ENCODE data around the gene ACCS. TPM values are rescaled to one million over a fixed set of nuclear protein-coding genes. Genes with fewer than 3 reads are reported as not detected.

The ACCS gene, protein sequence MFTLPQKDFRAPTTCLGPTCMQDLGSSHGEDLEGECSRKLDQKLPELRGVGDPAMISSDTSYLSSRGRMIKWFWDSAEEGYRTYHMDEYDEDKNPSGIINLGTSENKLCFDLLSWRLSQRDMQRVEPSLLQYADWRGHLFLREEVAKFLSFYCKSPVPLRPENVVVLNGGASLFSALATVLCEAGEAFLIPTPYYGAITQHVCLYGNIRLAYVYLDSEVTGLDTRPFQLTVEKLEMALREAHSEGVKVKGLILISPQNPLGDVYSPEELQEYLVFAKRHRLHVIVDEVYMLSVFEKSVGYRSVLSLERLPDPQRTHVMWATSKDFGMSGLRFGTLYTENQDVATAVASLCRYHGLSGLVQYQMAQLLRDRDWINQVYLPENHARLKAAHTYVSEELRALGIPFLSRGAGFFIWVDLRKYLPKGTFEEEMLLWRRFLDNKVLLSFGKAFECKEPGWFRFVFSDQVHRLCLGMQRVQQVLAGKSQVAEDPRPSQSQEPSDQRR
- 7.4 TPM for polyA plus RNA-seq (2013, experiment 1 of 2)
- 7.0 TPM for polyA plus RNA-seq (2013, experiment 2 of 2)

DNA sequence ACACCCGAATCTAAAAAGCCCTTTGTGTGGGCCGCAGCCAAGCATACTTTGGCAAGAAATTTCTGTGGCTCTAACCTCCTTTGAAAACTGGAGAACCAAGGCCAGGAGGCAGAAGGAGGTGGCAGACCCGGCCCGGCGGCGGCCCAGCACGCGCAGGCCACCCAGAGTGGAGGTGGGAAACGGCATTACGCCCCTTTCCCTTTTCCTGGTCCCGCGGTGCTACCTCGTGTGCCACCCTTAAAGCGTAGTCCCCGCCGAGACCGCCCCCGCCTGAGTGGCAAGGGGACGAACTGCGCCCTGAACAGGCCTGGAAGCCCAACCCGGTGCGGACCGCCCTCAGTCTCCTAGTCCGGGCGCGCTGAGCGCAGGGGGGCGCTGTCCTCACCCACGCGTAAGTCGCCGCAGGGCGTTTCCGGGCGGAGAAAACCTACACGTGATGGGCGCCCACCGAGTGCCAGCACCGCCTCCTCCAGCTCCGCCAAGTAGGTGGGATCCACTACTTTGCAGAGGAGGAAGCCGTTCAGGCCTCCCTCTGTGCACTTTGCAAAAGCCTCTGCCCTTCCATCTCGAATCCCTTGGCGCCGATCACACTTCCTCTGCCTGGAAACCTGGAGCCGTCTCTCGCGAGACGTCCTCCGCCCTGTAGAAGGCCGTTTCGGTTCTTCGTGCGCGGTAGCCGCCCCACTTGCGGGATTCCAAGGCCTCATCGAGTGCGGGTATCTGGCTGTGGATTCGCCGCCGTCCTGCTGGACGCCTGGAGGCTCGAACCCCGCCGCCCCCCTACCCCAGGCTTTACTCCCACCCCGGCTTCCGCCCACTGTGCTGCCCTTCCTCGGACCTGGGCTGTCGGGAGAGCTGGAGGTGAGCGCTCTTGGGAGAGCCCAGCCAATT, at the start of gene ACCS:
TSS of gene ACCS (plus strand) at position 430 of the 891 bp plus-strand sequence. CDS start 1,358 bp downstream, outside the sequence.
- H3K9ac ChIP-seq (ENCODE audit: low read length), result peak within 1 kb of the TSS; percentile 95
- peak within 1 kb of the TSS; percentile 75 for H2BK15ac ChIP-seq (ENCODE audit: low read depth, poor library complexity, severe bottlenecking)
- peak within 1 kb of the TSS; percentile 67 for H3K27ac ChIP-seq (ENCODE audit: low read length, poor library complexity, severe bottlenecking)
- peak; percentile 89 for DNase-seq
- H2AK5ac ChIP-seq (ENCODE audit: low read length, severe bottlenecking), result no peak within 1 kb of the TSS
- peak within 1 kb of the TSS; percentile 71 for H3K4me2 ChIP-seq (ENCODE audit: low read length, poor library complexity, severe bottlenecking)
- H4K8ac ChIP-seq (ENCODE audit: low read length), result peak within 1 kb of the TSS; percentile 100
- 6% methylated on average over 69 of the region's 70 CpGs for WGBS
- peak within 1 kb of the TSS in 1 of 2 experiments; percentile 55 for H3K14ac ChIP-seq (ENCODE audit: low read length in 2 of 2)
- peak within 1 kb of the TSS; percentile 85 to 95 for H3K18ac ChIP-seq (ENCODE audit: low read depth in 1 of 2, low read length in 2 of 2)
- H3K27me3 ChIP-seq (ENCODE audit: control insufficient read depth in 1 of 2, insufficient read depth in 1 of 2, low read length in 2 of 2), result no peaks in the 10 kb centered on the region
- no peak within 1 kb of the TSS for H2BK5ac ChIP-seq (ENCODE audit: low read depth, low read length, poor library complexity, severe bottlenecking)
- H4K91ac ChIP-seq (ENCODE audit: low read length), result peak within 1 kb of the TSS; percentile 93
- peak within 1 kb of the TSS; percentile 60 to 81 for H3K4me3 ChIP-seq (ENCODE audit: insufficient read depth in 1 of 2, low read depth in 1 of 2, low read length in 2 of 2)
- H3K4me1 ChIP-seq (ENCODE audit: control insufficient read depth, insufficient read depth, low read depth, low read length), result peaks cover 5% of the 10 kb centered on the region
- H2AFZ ChIP-seq (ENCODE audit: low read depth, low read length), result peak within 1 kb of the TSS; percentile 87
- H3K4ac ChIP-seq (ENCODE audit: low read depth in 1 of 2, low read length in 2 of 2), result peak within 1 kb of the TSS; percentile 55 to 92
- H3K79me1 ChIP-seq (replicated peaks; ENCODE audit: low read length, poor library complexity, severe bottlenecking), result peaks cover 2% of the 10 kb centered on the region
- H3K23ac ChIP-seq (ENCODE audit: low read length in 2 of 2), result peak within 1 kb of the TSS in 1 of 2 experiments; percentile 56
- peak within 1 kb of the TSS; percentile 52 for H2BK120ac ChIP-seq (ENCODE audit: low read depth, low read length)
- H3K36me3 ChIP-seq (ENCODE audit: control insufficient read depth in 1 of 2, insufficient read depth in 2 of 2, low read depth in 1 of 2, low read length in 2 of 2), result peaks cover under 1 to 31% of the 10 kb centered on the region in 2 experiments
- peak within 1 kb of the TSS in 1 of 2 experiments; percentile 83 for H2BK12ac ChIP-seq (ENCODE audit: low read length in 2 of 2)
- H3K9me3 ChIP-seq (ENCODE audit: control insufficient read depth, low read length), result no peaks in the 10 kb centered on the region

- Histone ChIP-seq H2BK15ac (ENCODE audit: low read depth, poor library complexity, severe bottlenecking) (no peak overlapping the region), H2BK5ac (ENCODE audit: low read depth, low read length, poor library complexity, severe bottlenecking) (no peak overlapping the region), H3K9ac (ENCODE audit: low read length) (peak overlapping the region; percentile 65), H3K4me3 (ENCODE audit: insufficient read depth in 1 of 2, low read depth in 1 of 2, low read length in 2 of 2) (peak overlapping the region in 1 of 2 experiments; percentile 54), H2BK12ac (ENCODE audit: low read length in 2 of 2) (peak overlapping the region; percentile 89 to 90), H2AK5ac (ENCODE audit: low read length, severe bottlenecking) (no peak overlapping the region), H3K36me3 (ENCODE audit: control insufficient read depth in 1 of 2, insufficient read depth in 2 of 2, low read depth in 1 of 2, low read length in 2 of 2) (no peaks in the 10 kb centered on the region), H3K79me1 (replicated peaks; ENCODE audit: low read length, poor library complexity, severe bottlenecking) (no peaks in the 10 kb centered on the region), H4K8ac (ENCODE audit: low read length) (peak overlapping the region; percentile 59), H3K18ac (ENCODE audit: low read depth in 1 of 2, low read length in 2 of 2) (peak overlapping the region; percentile 67 to 77), H3K4me2 (ENCODE audit: low read length, poor library complexity, severe bottlenecking) (peak overlapping the region; percentile 33), H3K4me1 (ENCODE audit: control insufficient read depth, insufficient read depth, low read depth, low read length) (peaks cover 5% of the 10 kb centered on the region), H3K27me3 (ENCODE audit: control insufficient read depth in 1 of 2, insufficient read depth in 1 of 2, low read length in 2 of 2) (peaks cover 0 to 16% of the 10 kb centered on the region in 2 experiments), H3K4ac (ENCODE audit: low read depth in 1 of 2, low read length in 2 of 2) (peak overlapping the region; percentile 57 to 70), H3K14ac (ENCODE audit: low read length in 2 of 2) (no peak overlapping the region), H2AFZ (ENCODE audit: low read depth, low read length) (no peak overlapping the region), H4K91ac (ENCODE audit: low read length) (peak overlapping the region; percentile 32), H3K27ac (ENCODE audit: low read length, poor library complexity, severe bottlenecking) (no peak overlapping the region), H2BK120ac (ENCODE audit: low read depth, low read length) (peak overlapping the region; percentile 83), H3K9me3 (ENCODE audit: control insufficient read depth, low read length) (peaks cover 2% of the 10 kb centered on the region), H3K23ac (ENCODE audit: low read length in 2 of 2) (no peak overlapping the region)
- no peak for DNase-seq
- WGBS, result 95% methylated on average over 2 of the region's 2 CpGs
These were observed 49.3 kb upstream of the ACCS start for GRCh38 chr11:44016546-44017442.

GRCh38 chr11:44017443-44018126, 48.5 kb upstream of the ACCS start:
- Histone ChIP-seq H2AK5ac (ENCODE audit: low read length, severe bottlenecking) (no peak overlapping the region), H2BK5ac (ENCODE audit: low read depth, low read length, poor library complexity, severe bottlenecking) (no peak overlapping the region), H2AFZ (ENCODE audit: low read depth, low read length) (no peak overlapping the region), H2BK12ac (ENCODE audit: low read length in 2 of 2) (peak overlapping the region; percentile 89 to 90), H3K9ac (ENCODE audit: low read length) (peak overlapping the region; percentile 65), H3K79me1 (replicated peaks; ENCODE audit: low read length, poor library complexity, severe bottlenecking) (no peaks in the 10 kb centered on the region), H3K27me3 (ENCODE audit: control insufficient read depth in 1 of 2, insufficient read depth in 1 of 2, low read length in 2 of 2) (peaks cover 0 to 16% of the 10 kb centered on the region in 2 experiments), H3K4me3 (ENCODE audit: insufficient read depth in 1 of 2, low read depth in 1 of 2, low read length in 2 of 2) (peak overlapping the region in 1 of 2 experiments; percentile 12), H3K4ac (ENCODE audit: low read depth in 1 of 2, low read length in 2 of 2) (peak overlapping the region; percentile 46 to 57), H3K18ac (ENCODE audit: low read depth in 1 of 2, low read length in 2 of 2) (peak overlapping the region; percentile 5 to 67), H3K9me3 (ENCODE audit: control insufficient read depth, low read length) (peaks cover 10% of the 10 kb centered on the region), H2BK15ac (ENCODE audit: low read depth, poor library complexity, severe bottlenecking) (no peak overlapping the region), H2BK120ac (ENCODE audit: low read depth, low read length) (peak overlapping the region; percentile 11), H3K14ac (ENCODE audit: low read length in 2 of 2) (no peak overlapping the region), H3K4me1 (ENCODE audit: control insufficient read depth, insufficient read depth, low read depth, low read length) (peaks cover 5% of the 10 kb centered on the region), H3K4me2 (ENCODE audit: low read length, poor library complexity, severe bottlenecking) (no peak overlapping the region), H4K8ac (ENCODE audit: low read length) (peak overlapping the region; percentile 41), H3K27ac (ENCODE audit: low read length, poor library complexity, severe bottlenecking) (no peak overlapping the region), H3K23ac (ENCODE audit: low read length in 2 of 2) (no peak overlapping the region), H3K36me3 (ENCODE audit: control insufficient read depth in 1 of 2, insufficient read depth in 2 of 2, low read depth in 1 of 2, low read length in 2 of 2) (no peaks in the 10 kb centered on the region), H4K91ac (ENCODE audit: low read length) (peak overlapping the region; percentile 18)
- DNase-seq, result no peak
- 75% methylated on average over 3 of the region's 3 CpGs for WGBS
